Gastrocnemius medialis (tissue), 4 donors: ENCODE data around the gene PPFIBP2.

Experiments used
- POLR2A ChIP-seq, 2 donors: fragments of 450-650 bp; IDR thresholded peaks; one replicate each; pipeline ENCODE4 v1.6.1; 2017; ENCODE audit warnings: antibody characterized with exemption in 2 of 2, mild to moderate bottlenecking in 2 of 2, moderate library complexity in 2 of 2
- TF ChIP-seq, protein P1 (sequence below), 5 experiments: fragments of 450-650 bp in 3 of 5; fragments of 200-600 bp in 2 of 5; sonication (generic) in 2 of 5; IDR thresholded peaks in 4 of 5; conservative IDR thresholded peaks in 1 of 5; 1 replicate in 4 of 5; 2 replicates in 1 of 5; pipeline ENCODE4 v1.5.1; 2016 to 2019; ENCODE audit warnings: antibody characterized with exemption in 5 of 5, mild to moderate bottlenecking in 3 of 5, moderate library complexity in 3 of 5

DNA sequence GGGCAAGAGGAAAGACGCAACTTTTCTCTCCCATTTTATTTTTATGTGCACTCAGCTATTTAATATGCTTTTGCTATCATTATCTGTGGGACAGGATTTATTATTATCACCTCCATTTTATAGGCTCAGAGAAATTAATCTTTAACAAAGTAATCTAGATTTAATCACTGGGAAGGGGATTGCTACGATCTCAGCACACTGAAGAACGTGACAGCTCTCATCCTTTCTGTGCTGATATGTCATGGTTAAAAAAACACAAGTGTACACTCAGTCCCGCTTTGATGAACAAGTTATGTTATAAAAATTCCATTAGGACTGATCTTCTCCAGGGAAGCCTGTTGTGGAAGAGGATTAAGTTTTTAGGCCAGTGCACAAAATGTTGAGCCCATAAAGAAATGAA lies 121.9 kb downstream of the PPFIBP2 start:
- TF ChIP-seq, protein P1, sequence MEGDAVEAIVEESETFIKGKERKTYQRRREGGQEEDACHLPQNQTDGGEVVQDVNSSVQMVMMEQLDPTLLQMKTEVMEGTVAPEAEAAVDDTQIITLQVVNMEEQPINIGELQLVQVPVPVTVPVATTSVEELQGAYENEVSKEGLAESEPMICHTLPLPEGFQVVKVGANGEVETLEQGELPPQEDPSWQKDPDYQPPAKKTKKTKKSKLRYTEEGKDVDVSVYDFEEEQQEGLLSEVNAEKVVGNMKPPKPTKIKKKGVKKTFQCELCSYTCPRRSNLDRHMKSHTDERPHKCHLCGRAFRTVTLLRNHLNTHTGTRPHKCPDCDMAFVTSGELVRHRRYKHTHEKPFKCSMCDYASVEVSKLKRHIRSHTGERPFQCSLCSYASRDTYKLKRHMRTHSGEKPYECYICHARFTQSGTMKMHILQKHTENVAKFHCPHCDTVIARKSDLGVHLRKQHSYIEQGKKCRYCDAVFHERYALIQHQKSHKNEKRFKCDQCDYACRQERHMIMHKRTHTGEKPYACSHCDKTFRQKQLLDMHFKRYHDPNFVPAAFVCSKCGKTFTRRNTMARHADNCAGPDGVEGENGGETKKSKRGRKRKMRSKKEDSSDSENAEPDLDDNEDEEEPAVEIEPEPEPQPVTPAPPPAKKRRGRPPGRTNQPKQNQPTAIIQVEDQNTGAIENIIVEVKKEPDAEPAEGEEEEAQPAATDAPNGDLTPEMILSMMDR (IDR thresholded peaks at IDR 0.05 in 4 of 5, conservative IDR thresholded peaks at IDR 0.05 in 1 of 5): no peak
- TF ChIP-seq POLR2A (IDR thresholded peaks at IDR 0.05): no peak
